Glomerular visceral epithelial cell (primary cell): ENCODE results near the gene LRRC47.

Experiments used
- DNase-seq: peaks from one replicate; pipeline ENCODE4 v3.0.0-alpha.2; 2016; ENCODE audit errors: extremely low spot score

The LRRC47 gene

DNA sequence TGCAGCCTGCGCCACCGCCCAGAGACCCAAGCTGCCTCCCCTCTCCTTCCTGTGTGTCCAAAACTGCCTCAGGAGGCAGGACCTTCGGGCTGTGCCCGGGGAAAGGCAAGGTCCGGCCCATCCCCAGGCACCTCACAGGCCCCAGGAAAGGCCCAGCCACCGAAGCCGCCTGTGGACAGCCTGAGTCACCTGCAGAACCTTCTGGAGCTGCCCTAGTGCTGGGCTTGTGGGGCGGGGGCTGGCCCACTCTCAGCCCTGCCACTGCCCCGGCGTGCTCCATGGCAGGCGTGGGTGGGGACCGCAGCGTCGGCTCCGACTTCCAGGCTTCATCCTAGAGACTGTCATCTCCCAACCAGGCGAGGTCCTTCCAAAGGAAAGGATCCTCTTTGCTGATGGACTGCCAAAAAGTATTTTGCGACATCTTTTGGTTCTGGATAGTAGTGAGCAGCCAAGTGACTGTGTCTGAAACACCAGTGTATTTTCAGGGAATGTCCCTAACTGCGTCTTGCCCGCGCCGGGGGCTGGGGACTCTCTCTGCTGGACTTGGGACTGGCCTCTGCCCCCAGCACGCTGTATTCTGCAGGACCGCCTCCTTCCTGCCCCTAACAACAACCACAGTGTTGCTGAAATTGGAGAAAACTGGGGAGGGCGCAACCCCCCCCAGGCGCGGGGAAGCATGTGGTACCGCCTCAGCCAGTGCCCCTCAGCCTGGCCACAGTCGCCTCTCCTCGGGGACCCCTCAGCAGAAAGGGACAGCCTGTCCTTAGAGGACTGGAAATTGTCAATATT lies 63.0 kb downstream of the LRRC47 start:
- DNase-seq: no peak

DNA sequence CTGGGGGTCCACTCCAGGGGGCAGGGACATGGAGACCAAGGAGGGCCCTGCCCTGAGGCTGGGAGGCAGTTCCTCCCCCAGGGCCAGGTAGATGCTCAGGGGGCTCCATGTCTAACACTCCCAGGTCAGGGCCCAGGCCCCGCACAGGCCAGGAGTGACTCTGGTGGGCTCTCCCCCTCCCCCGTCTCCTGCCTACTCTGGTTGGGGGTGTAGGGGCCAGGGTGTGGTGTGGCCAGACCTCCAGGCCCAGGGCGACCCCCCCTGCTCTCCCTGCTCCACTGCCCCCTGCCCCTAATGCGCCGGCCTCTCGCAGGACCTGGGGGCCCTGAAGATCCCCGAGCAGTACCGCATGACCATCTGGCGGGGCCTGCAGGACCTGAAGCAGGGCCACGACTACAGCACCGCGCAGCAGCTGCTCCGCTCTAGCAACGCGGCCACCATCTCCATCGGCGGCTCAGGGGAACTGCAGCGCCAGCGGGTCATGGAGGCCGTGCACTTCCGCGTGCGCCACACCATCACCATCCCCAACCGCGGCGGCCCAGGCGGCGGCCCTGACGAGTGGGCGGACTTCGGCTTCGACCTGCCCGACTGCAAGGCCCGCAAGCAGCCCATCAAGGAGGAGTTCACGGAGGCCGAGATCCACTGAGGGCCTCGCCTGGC lies 63.7 kb downstream of the LRRC47 start:
- DNase-seq: no peak

DNA sequence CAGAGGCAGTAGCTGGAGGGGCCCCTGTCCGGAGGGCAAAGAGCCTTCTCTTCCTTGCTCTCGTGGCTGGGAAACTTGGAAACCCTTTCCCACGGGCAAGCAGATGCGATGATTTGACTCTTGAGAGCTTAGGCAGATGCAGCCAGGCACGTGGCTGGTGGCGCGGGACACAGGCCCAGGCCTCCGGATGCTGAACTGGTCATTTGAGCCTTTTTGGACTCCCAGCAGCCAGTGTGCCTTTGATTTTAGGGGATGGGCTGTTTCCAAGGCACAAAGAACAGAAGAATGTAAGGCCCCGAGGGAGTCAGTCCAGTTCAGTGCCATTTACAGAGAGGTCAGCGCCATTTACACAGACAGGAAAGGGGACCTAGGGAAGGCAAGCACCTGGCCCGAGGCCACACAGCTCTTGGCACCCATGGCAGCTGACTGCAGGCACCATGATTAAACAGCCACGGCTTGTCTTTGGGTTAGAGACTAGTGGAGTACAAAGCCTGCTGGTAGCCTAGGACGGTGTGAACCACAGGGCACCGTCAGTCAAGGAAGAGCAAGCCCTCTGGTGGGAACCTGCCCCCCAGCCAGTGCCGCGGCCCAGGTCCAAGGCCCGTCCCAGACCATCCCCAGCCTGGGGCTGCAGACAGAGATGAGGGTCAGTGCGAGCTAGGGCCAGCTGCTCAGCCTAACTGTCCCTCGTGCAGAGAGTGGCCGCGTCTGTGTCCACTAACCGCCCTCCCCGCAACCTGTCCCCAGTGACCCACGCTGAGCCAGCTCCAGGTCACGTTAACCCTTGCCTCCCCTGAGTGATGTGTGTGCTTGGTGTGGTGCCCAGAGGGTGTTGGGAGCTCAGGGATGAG lies 64.5 kb downstream of the LRRC47 start:
- DNase-seq: no peak

DNA sequence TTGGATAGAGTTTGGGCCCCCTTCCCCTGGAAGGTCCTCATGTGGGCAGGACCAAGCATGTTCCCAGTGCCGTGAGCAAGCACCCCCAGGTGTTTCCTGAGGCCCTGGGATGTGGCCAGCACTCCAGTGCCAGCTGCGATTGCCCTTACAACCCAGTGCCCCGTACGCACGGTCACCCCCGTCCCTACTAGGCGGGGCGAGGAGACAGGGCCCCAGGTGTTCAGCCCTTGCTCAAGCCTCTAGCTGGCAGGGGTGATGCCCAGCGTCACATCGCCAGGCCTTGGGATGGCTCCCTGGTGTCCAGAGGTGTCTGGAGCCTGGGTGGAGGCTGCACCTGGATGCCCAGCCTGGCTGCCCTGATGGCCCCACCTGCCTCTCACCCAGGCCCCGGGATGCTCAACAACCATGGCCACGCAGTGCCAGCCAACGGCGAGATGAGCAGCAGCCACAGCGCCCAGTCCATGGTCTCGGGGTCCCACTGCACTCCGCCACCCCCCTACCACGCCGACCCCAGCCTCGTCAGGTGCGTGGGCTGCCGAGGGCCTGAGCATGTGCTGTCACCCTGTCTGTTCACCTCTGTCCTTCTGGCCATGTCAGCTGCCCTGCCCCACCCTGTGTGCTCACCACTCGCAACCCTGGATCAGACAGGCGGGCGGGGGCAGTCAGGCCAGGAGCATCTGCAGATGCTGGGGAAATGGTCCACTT lies 65.6 kb downstream of the LRRC47 start:
- DNase-seq: no peak

DNA sequence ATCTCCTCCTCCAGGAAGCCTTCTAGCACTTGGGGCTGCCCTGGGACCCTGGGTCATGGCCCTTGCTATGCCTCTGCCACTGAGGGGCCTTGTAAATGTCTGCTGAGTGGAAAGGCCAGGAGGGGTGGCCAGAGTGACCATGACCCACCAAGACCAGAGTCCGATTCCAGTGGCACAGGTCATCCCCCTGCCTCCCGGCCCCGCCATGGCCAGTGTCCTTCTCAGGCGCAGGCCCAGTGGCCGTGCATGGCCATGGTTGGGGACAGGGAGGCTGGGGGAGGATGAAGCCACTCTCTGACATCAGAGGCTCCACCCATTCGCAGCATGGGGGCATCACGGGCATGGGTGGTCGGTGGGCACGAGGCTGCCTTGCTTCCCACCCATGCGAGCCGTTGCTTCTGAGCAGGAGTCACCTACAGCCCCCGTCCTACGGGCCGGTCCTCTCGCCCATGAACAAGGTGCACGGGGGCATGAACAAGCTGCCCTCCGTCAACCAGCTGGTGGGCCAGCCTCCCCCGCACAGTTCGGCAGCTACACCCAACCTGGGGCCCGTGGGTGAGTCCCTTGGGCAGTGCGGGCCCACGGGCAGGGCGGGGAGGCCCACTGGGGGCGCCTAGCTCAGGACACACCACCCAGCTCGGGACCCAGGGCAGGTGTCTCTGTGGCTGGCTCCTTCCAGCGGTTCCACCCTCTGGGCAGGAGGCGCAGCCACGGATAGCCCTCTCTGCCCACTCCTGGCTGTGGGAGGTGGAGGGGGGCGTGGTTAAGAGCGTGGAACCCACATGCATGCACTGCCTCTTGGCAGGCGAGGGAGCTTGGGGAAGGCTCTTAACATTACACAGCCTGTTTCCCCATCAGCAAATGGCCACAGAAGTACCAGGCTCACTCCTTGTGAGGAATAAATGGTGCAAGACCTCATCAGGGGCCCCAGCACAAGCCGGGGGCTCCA lies 66.4 kb downstream of the LRRC47 start:
- DNase-seq: no peak
